ENCODE data around the gene POLR2E.

The POLR2E gene

DNA sequence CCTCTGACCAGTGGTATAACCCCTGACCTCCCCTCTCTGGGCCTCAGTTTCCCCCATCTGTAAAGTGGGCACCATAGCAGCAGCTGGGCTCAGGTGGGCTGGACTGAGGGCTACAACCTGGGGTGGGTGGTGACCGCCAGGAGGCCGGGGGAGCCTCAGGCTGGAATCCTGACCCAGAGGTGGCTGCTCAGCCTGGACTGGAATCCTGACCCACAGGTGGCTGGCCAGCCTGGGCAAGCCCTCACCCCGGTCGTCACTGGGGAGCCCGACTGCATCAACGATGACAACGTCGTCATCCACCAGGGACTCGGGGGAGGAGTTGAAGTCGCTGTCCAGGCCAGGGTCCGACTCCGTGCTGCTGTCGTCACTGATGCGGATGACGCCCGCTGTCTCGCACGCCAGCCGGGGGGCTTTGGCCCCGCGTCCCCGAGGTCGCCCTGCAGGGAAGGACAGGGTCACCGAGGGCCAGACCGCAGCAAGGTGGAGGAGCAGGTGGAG is 18.9 kb upstream of the POLR2E start:
- TF ChIP-seq CTCF (IDR thresholded peaks at IDR 0.05): no peak
- Histone ChIP-seq H3K36me3 (ENCODE audit: control insufficient read depth, insufficient read depth, low read length) (no peaks in the 10 kb centered on the region), H3K4me1 (peaks cover 4% of the 10 kb centered on the region)

GRCh38 chr19:1113030-1113985 is 18.1 kb upstream of the POLR2E start:
- H3K27ac ChIP-seq: peak overlapping the region; percentile 42
- no peaks in the 10 kb centered on the region for H3K36me3 ChIP-seq (ENCODE audit: control insufficient read depth, insufficient read depth, low read length)
- H2AFZ ChIP-seq: no peak overlapping the region
- peak overlapping the region; percentile 40 for H3K4me2 ChIP-seq (ENCODE audit: low read length)
- H3K27me3 ChIP-seq (ENCODE audit: control insufficient read depth, insufficient read depth, low read length): no peaks in the 10 kb centered on the region
- H3K9me3 ChIP-seq (ENCODE audit: control insufficient read depth, low read length): no peaks in the 10 kb centered on the region
- peak overlapping the region; percentile 2 for H3K4me3 ChIP-seq (ENCODE audit: low read depth, low read length)
- H3K4me1 ChIP-seq: peaks cover 4% of the 10 kb centered on the region
- no peak overlapping the region for H3K9ac ChIP-seq
- peak; percentile 95 for TF ChIP-seq CTCF (IDR thresholded peaks at IDR 0.05)
- no peaks in the 10 kb centered on the region for H3K79me2 ChIP-seq

More for the DNA sequence above, 18.9 kb upstream of the POLR2E start:
- Histone ChIP-seq H3K9me3 (ENCODE audit: control insufficient read depth, low read length) (no peaks in the 10 kb centered on the region), H3K27ac (no peak overlapping the region), H2AFZ (no peak overlapping the region), H3K27me3 (ENCODE audit: control insufficient read depth, insufficient read depth, low read length) (no peaks in the 10 kb centered on the region), H3K79me2 (no peaks in the 10 kb centered on the region), H3K4me3 (ENCODE audit: low read depth, low read length) (no peak overlapping the region), H3K4me2 (ENCODE audit: low read length) (no peak overlapping the region), H3K9ac (no peak overlapping the region)

GRCh38 chr19:1112268-1113029 is 17.3 kb upstream of the POLR2E start:
- no peak for TF ChIP-seq CTCF (IDR thresholded peaks at IDR 0.05)
- H3K9me3 ChIP-seq (ENCODE audit: control insufficient read depth, low read length): no peaks in the 10 kb centered on the region
- H3K27ac ChIP-seq: no peak overlapping the region
- no peaks in the 10 kb centered on the region for H3K79me2 ChIP-seq
- peak overlapping the region; percentile 9 for H3K4me2 ChIP-seq (ENCODE audit: low read length)
- H3K4me3 ChIP-seq (ENCODE audit: low read depth, low read length): no peak overlapping the region
- peaks cover 4% of the 10 kb centered on the region for H3K4me1 ChIP-seq
- no peaks in the 10 kb centered on the region for H3K27me3 ChIP-seq (ENCODE audit: control insufficient read depth, insufficient read depth, low read length)
- H2AFZ ChIP-seq: no peak overlapping the region
- no peaks in the 10 kb centered on the region for H3K36me3 ChIP-seq (ENCODE audit: control insufficient read depth, insufficient read depth, low read length)
- no peak overlapping the region for H3K9ac ChIP-seq

- Histone ChIP-seq H3K27ac (no peak overlapping the region), H3K79me2 (no peaks in the 10 kb centered on the region), H3K4me3 (ENCODE audit: low read depth, low read length) (no peak overlapping the region), H3K36me3 (ENCODE audit: control insufficient read depth, insufficient read depth, low read length) (no peaks in the 10 kb centered on the region), H3K9me3 (ENCODE audit: control insufficient read depth, low read length) (no peaks in the 10 kb centered on the region), H3K9ac (no peak overlapping the region), H3K4me1 (peaks cover 4% of the 10 kb centered on the region), H2AFZ (no peak overlapping the region), H3K4me2 (ENCODE audit: low read length) (no peak overlapping the region), H3K27me3 (ENCODE audit: control insufficient read depth, insufficient read depth, low read length) (no peaks in the 10 kb centered on the region)
- TF ChIP-seq CTCF (IDR thresholded peaks at IDR 0.05): no peak
Measured at GRCh38 chr19:1111641-1112267, 16.6 kb upstream of the POLR2E start.

All from parathyroid adenoma (tissue), 2 donors.